HG02840 (cell line): ENCODE data around the gene PDK2.
"Not testable (repeated sequence)": the region's sequence is repeated elsewhere in the genome, so short reads cannot be mapped to it uniquely, and the experiment has no call there.

Experiments used
- ATAC-seq: cut with Tn5 transposase; IDR thresholded peaks from one replicate; pipeline ENCODE4 v1.9.1; 2021; ENCODE audit warnings: mild to moderate bottlenecking, moderate library complexity, moderate number of reproducible peaks; ENCODE audit not compliant: unreplicated experiment, low FRiP score

Gene PDK2

DNA sequence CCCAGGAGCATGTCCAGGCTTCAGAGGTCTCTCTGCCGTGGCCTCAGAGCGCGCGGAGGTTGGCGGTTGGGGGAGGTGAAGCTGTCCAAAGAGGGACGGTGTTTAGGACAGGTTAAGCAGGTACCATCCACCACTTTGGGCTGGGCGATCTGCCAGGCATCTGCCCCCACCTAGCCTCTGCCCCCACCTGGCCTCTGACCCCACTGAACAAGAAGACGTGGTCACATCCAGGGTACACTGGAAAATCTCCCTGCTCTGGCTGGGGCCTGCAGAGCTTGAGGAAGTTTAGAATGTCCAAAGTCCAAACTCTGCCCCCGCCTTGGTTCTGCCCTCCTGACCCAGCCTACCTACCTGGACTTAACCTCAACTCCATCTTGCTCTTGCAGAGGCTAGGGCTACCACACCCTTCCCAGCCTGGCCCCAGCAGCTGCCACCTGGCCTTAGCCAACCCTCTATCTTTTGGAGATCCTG lies 37.6 kb upstream of the PDK2 start:
- no peak for ATAC-seq

DNA sequence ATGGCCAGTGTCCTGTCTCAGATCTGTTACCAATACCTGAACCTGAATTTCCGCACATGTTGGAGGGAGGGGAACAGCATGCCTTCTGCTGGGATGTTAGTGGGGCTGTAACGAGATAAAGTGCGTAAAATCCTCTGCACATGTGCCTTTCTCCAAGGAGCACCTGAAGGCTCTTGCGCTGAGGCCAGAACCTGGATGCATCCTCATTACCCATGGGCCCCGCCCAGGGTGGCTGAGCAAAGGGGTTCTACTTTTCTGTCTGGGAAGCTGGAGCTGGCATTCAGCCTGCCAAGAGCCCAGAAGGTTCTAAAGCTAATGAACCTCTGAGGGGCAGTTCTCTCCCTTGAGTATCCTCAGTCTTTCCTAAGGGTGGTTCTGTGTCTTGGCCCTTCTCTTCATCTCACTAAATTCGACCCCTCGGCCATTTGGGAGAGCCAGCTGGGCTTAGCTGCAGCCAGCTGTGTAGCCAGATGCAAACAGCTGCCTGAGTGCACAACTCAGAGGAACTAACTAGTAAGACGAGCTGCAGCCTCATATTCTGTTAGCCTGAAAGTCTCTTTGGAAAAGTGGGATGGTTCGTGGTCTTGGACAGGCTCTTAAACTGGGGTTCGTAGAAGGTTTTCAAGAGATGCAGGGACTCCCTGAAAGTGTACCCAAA lies 36.7 kb upstream of the PDK2 start:
- no peak for ATAC-seq

DNA sequence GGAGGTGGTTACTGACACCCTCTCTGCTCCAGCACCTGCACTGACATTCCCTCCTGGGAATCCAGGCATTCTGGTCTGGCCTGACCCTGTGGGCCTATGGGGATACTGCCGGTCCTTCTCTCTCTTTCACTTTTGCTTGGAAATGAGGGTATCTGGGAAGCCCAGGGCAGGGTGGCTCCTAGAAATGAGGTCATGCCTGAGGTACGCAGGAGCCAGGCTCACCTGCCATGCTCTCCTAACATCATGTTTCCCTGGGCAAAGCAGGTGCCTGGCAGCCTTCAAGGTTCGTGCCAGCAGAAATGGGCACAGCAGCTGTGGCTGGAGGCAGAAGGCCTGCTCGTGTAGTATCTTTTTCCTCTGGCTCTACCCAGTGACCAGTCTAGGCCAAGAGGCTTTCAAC lies 35.9 kb upstream of the PDK2 start:
- no peak for ATAC-seq

DNA sequence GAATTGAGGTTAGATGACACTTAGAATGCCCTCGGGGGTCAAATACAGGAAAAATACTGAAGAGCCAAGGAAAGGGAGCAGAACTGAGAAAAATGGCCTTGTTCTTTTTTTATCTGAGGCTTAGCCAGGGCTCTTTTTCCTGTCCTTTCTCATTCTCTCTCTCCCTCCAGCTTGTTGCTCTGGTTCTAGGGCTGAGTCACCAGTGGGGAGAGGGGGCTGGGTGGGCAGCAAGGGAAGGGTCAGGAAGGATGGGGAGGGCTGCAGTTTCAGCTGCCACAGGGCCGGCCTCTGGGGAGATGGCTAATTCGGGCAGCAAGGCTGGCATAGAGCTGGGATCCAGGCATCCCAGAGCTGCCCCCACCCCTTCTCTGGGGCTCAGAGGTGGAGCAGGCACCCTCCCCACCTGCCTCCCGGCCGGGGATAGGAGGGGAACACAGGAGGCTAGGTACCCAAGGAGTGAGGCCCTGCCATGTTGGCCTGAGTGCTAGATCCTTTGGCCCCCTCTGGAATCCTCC lies 35.3 kb upstream of the PDK2 start:
- ATAC-seq, result no peak

DNA sequence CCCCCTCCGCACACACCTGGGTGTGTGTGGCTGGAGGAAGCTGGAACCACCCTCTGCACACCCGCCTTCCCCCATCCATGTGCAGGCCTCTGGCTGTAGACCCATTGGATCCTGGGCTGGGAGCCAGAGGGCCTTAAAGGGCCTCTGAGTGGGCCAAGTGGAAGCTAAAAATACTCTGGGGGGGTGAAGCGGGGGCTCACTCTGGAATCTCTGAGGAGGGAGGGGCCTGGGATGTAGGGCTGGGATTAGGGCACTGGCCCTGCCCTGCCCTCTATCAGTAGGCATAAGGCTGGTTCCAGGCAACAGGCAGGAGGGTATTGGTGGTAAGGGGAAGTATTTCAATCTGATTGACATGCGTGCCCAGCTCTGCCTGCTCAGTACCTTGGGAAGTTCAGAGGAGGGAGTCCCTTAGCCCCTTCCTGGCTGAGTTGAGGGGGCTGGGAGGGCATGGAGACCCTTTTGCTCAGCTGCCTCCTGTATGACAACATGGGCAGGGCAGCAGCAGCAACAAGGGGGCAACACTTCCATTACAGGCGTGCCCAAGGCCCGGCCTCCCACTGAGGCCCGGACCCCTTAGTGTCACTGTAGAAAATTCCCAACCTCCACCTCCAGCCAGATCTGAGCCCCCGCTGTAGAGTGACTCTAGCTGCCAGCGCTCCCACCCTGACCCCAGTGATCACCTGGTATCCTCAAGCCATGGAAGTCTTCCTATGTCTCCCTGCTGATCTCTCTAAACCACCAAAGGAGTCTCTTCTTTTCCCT lies 34.0 kb upstream of the PDK2 start:
- ATAC-seq, result no peak

DNA sequence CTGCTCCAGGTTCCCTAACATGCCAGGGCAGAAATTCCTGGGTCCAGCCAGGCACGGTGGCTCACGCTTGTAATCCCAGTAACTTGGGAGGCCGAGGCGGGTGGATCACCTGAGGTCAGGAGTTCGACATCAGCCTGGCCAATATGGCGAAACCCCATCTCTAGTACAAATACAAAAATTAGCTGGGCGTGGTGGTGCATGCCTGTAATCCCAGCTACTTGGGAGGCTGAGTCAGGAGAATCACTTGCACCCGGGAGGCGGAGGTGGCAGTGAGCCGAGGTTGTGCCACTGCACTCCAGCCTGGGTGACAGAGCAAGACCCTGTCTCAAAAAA lies 33.5 kb upstream of the PDK2 start:
- ATAC-seq, result not testable (repeated sequence)

DNA sequence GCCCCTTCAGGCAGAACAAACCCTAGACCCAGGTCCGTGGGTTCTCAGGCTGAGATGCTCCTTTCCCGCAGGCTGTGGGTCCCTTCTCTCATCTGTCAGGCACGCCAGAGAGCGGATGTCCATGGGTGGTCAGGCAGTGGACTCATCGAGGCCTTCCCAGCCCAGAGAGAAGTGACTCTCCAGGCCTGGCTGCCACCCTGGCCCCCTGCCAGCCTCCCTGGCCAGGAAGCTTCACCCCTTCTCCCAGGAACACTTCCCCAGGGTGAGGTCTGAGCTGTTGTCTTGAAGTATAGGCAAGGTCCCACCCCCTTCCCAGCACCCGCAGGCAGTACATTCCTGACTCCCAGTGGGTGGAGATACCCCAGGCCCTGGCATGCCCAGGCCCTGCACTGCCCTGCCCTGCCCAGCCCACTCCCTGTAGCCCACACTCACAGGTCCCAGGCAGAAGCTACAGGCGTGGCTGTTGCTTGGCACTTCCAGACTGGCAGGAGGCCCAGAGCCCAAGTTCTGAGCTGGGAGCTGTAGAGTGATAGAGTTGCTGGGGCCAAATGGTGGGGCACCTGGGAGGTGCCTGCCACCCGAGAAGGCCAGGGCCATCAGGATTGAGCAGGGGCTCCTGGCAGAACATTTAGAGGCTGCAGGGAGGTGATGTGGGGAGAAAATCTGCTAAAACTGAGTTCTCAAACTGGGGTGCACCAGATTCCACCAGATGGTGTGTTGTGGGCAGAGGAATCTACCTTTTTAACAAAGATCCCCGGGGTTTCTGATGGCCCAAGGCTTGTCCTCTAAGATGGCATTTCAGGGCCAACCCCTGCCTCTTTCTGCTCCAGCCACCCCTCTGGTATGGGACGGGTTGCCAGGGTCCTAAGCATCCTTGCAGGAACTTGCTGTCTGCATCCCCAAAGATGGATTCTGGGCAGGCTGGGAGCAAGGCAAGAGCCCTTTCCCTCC lies 32.6 kb upstream of the PDK2 start:
- ATAC-seq, result no peak

DNA sequence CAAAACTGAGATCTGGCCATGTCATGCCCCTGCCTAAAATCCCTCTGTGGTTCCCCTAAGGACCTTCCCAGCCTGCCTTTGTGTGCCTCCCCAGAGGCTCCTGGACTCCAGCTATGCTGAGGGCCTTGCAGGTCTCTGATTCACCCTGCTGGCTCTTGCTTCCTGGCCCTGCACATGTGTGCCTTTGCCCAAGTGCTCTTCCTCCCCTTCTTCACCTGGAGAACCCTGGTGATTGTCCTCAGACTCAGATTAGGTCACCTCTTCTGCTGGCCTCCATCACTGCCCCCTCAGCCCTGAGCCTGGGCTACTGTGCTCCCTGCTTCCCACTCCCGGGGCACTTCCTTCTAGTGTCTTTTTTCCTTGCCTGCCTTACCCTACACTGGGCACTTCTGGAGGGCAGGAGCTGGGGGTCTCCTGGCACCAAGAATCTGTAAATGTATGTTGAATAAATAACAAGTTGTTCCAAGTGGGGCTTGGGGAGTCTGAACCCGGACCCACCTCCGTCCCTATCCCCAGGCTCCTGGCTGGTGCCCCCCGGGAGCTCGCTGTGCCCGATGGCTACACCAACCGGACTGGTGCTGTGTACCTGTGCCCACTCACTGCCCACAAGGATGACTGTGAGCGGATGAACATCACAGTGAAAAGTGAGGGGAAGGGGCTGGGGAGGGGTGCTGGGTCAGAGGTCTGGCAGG lies 31.4 kb upstream of the PDK2 start:
- no peak for ATAC-seq

DNA sequence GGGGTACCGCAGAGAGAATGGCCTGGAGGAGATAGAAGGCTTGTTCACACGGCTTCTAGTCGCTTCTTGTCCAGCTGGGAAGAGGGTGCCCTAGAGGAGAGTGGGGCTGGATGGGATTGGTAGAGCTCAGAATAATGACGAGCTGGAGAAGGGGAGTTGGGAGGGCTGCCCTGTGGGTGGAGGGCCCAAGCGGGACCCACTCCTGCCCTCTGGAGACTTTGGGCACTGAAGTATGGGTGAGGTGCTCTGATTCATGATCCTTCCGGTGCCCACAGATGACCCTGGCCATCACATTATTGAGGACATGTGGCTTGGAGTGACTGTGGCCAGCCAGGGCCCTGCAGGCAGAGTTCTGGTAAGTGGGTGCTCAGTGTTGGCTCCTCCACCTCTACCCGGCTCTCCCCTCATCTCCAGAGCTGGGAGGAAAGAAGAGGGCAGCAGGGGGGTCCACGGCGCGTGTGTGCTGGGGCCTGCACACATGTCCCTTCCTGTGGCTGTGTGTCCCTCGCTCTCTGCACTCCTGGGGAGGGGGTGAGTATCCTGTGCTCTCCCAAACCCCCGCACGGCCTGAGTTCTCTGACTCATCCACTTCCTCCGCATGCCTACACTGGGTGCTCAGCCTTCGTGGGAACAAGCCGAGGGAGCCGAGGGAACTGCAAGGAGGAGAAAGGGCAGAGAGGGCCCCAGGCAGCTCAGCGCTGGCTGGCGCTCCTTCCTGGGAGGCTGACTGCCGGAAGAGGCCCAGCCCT lies 30.7 kb upstream of the PDK2 start:
- no peak for ATAC-seq

DNA sequence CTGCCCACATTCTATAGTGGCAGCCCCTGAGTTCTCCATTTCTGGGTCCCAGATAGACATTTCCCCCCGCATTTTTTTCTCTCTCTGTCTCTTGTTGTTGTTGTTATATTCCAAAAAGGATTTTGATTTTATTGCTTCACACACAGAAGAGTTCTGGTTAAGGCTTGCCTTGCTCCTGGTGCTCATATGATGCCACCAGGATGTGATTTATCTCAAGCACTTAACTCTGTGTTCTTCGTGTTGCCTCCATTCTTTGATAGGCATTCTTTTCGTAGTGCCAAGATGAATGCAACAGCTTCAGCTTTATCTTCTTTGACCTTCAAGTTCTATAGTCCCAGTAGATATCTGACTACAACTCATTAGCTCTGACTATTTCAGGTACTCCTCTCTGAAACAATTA lies 30.1 kb upstream of the PDK2 start:
- ATAC-seq, result no peak

DNA sequence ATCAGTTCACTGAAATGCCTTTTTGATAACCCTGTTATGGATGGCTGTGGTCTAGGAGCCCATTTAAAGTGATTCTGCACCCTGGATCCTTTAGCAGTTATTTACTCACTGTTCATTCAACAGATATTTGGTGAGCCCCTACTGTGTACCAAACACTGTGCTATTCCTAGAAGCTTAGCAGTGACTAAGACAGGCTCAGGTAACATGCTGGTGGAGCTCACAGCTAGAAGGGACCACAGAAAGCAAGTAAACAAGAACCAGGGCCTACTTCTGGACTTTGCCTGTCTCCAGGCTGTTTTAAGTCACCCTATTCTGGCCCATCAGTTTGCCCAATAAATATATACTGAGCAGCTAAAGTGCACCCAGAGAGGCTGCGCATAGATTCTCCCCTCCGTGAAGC lies 28.2 kb upstream of the PDK2 start:
- ATAC-seq, result no peak

DNA sequence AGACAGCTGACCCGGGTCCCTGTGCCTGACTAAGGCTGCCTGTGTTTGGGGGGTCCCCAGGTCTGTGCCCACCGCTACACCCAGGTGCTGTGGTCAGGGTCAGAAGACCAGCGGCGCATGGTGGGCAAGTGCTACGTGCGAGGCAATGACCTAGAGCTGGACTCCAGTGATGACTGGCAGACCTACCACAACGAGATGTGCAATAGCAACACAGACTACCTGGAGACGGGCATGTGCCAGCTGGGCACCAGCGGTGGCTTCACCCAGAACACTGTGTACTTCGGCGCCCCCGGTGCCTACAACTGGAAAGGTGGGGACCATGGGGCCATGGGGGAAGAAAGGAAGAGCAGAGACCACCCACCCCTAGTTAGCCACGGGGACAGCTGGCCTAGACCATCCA lies 27.2 kb upstream of the PDK2 start:
- ATAC-seq, result no peak

DNA sequence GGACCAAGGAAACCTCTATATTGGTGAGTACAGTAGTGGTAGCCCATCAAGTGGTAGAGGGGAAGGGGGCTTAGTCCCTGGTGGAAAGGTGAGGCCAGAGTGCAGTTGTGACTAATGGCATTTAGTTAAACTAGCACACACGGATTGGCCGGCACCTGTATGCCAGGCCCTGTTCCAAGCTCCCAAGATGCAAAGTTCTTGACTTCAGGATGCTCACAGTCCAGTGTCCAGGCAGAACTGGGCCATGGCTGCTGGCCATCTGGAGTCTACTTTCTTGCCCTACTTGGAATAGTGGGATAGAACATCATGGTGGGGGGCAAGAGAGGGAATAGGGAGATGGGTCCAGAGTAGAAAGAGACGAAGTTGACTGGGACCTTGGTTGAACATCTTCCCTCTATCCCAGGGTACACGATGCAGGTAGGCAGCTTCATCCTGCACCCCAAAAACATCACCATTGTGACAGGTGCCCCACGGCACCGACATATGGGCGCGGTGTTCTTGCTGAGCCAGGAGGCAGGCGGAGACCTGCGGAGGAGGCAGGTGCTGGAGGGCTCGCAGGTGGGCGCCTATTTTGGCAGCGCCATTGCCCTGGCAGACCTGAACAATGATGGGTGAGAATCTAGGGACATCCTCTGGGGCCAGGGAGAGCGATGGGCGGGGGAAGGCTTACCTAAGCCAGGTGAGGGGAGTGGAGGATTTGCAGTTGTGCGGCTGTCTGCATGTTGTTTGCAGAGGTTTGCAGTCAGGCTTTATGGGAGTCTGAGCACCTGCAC lies 24.1 kb upstream of the PDK2 start:
- no peak for ATAC-seq

DNA sequence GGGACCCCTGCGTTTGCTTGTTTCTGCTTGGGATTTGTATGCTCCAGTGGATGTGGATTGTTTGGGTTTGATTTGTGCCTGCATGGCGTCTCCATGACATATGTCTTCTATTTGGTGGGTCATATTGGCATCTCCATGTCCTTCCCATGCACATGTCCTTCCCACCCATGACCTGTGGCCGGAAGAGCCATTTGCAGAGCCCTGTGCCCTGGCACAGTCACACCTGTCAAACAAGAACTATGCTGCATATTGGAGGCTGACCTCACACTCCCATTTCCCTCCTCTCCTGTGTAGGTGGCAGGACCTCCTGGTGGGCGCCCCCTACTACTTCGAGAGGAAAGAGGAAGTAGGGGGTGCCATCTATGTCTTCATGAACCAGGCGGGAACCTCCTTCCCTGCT lies 23.5 kb upstream of the PDK2 start:
- ATAC-seq, result no peak

DNA sequence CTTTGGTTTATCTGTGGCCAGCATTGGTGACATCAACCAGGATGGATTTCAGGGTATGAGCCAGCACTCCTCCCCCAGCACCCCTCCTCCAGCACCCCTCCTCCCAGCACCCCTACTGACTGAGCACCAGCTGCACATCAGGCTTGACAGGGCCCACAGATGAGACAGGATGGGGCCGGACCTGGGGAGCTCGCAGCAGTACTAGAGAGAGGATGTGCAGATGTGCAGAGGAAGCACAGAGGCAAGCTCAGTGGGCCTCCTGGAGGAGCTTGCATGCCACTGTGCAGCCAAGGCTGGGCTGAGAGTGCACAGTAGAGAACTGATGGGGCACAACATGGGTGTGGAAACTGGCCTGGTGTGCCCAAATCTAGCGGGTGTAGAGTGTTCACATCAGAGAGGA lies 23.0 kb upstream of the PDK2 start:
- no peak for ATAC-seq

DNA sequence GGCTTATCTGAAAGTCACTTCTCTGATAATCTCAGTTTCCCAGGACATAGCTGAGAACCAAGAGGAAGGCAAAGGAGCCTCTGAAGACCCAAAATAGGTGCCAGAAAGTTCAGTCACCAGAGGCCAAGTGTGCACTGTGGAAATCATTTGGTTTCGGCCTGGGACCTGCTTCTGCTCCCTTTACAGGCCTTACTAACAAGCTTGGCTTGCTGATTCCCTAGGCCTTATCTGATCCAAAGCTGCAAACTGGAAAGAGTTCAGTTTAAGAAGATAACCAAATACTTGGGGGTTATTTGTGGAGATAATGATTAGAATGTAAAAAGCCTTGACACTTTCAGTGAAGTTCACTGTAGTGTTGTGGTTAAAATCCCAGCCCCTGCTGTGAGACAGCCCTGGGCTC lies 22.2 kb upstream of the PDK2 start:
- no peak for ATAC-seq

DNA sequence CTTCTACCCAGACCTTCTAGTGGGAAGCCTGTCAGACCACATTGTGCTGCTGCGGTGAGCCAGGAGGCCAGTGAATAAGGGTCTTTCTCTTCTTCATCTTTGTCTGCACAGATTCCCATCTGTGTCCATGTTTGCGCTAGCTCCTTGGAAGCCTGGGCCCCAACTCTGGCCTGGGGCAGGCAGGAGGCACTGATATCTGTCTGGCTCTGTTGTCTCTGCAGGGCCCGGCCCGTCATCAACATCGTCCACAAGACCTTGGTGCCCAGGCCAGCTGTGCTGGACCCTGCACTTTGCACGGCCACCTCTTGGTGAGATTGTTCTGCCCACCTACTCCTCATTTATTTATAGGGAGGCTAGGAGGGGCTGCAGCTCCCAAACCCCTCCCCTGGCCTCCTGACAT lies 20.9 kb upstream of the PDK2 start:
- no peak for ATAC-seq

DNA sequence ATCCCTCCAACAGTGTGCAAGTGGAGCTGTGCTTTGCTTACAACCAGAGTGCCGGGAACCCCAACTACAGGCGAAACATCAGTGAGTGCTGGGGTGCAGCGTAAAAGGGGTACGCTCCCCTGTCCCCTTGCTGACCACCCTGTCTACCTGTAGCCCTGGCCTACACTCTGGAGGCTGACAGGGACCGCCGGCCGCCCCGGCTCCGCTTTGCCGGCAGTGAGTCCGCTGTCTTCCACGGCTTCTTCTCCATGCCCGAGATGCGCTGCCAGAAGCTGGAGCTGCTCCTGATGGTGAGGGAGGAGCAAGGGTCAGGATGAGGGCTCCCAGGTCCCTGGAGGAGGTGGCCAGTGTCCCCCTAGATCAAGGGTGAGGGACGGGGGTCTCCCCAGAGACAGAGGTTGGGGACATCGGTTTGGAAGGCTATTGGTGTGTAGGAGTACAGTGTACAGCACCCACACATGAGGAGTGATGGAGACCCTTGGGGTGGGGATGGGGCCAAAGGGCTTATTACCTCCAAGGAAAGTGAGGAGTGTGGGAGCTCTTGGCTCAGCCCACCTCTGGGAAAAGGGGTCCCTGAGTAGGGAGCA lies 19.6 kb upstream of the PDK2 start:
- ATAC-seq, result no peak

DNA sequence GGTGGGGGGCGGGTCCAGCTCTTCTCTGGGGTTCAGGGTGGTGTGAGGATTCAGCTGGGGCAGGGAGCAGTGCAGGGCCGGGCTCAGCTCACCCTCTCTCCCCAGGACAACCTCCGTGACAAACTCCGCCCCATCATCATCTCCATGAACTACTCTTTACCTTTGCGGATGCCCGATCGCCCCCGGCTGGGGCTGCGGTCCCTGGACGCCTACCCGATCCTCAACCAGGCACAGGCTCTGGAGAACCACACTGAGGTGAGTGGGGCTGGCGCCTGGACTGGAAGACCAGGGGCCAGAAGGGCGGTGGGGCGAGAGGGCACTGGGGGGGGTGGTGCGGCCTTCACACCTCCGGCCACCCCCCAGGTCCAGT lies 18.9 kb upstream of the PDK2 start:
- no peak for ATAC-seq
